Naive thymus-derived CD8-positive, alpha-beta T cell (primary cell): Measurements from ENCODE around the gene LGALS16. TPM values are rescaled to one million over a fixed set of nuclear protein-coding genes. Genes with fewer than 3 reads are reported as not detected.
"Not testable (repeated sequence)": the region's sequence is repeated elsewhere in the genome, so short reads cannot be mapped to it uniquely, and the experiment has no call there.

Source experiments
- ATAC-seq, 2 donors: fragments of 150-1000 bp; cut with Tn5 transposase in 1 of 2; sonication (Bioruptor Pico), chemical (Tn5 transposase) in 1 of 2; 1 replicate in 1 of 2; 2 replicates in 1 of 2; pipeline ENCODE4 v1.10.0; 2021; ENCODE audit warnings: mild to moderate bottlenecking in 2 of 2, moderate library complexity in 2 of 2
- POLR2A ChIA-PET: fragments of 350-600 bp; sonication (Branson Sonifier 250); formaldehyde crosslinking; loops from one replicate; lab custom pipeline; 2021; ENCODE audit warnings: antibody characterized with exemption; lab: Charles Lee
- DNase-seq, 10 donors: peaks; one replicate each; pipeline versions ENCODE4 v3.0.0 to v3.0.0-alpha.2; 2020 to 2022
- H3K27ac Mint-ChIP-seq, 10 donors: one replicate each; pipeline ENCODE4 v1.8.0; 2020 to 2022; ENCODE audit warnings: mild to moderate bottlenecking in 10 of 10, mixed read lengths in 10 of 10, moderate library complexity in 4 of 10, inconsistent platforms in 1 of 10
- H3K27me3 Mint-ChIP-seq, 5 donors: one replicate each; pipeline ENCODE4 v1.8.0; 2021 to 2022; ENCODE audit warnings: mixed read lengths in 5 of 5
- H3K36me3 Mint-ChIP-seq, 3 donors: one replicate each; pipeline ENCODE4 v1.8.0; 2020 to 2022; ENCODE audit warnings: mixed read lengths in 3 of 3, mild to moderate bottlenecking in 2 of 3, inconsistent platforms in 1 of 3
- H3K4me1 Mint-ChIP-seq, 4 donors: one replicate each; pipeline ENCODE4 v1.8.0; 2021 to 2022; ENCODE audit warnings: mixed read lengths in 4 of 4
- H3K4me3 Mint-ChIP-seq, 10 donors: one replicate each; pipeline ENCODE4 v1.8.0; 2020 to 2022; ENCODE audit warnings: mild to moderate bottlenecking in 10 of 10, mixed read lengths in 10 of 10, moderate library complexity in 6 of 10, inconsistent platforms in 1 of 10
- H3K9me3 Mint-ChIP-seq, 9 donors: one replicate each; pipeline ENCODE4 v1.8.0; 2020 to 2022; ENCODE audit warnings: mixed read lengths in 9 of 9, mild to moderate bottlenecking in 3 of 9, inconsistent platforms in 1 of 9, moderate library complexity in 1 of 9
- polyA plus RNA-seq, 3 donors: library from polyadenylated mRNA; unstranded; fragments of 300-500 nt; fragmentation: Illumina TruSeq; gene quantifications; one replicate each; pipeline ENCODE4 v1.2.3, GENCODE V29; 2021
- total RNA-seq, 8 experiments: library from RNA in 2 of 8; stranded (reverse) in 2 of 8; gene quantifications; one replicate each; pipeline ENCODE4 v1.2.3 and lab custom pipeline; 2021 to 2026

Gene LGALS16
- total and polyA plus RNA-seq, 5 experiments from 2014 or later = not detected

DNA sequence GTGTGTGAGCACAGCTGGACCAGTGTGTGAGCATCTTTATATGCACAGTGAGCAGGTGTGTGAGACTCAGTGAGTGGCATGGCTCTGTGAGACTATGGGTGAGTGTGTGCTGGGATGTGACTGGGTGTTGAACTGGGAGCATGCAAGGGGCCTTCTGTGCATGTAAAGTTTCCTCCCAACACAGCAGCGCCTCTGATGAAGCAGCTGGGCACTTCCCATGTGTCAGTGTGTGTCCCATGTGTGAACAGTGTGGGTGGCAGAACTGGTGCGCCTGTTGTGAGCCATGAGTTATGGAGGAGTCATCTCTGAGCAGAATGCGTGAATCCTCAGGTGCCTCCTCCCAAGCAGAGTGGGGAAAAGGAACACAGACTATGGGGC, 24.1 kb downstream of the LGALS16 start:
- Mint-ChIP-seq H3K9me3 (no peaks in the 10 kb centered on the region), H3K4me1 (peaks cover 0 to 15% (median 4%) of the 10 kb centered on the region in 4 donors), H3K4me3 (peak overlapping the region in 4 of 10 donors; percentile 37 to 67 (median 49)), H3K27me3 (peaks cover 2 to 26% (median 5%) of the 10 kb centered on the region in 5 donors), H3K27ac (peak overlapping the region in 6 of 10 donors; percentile 2 to 79 (median 46)), H3K36me3 (no peaks in the 10 kb centered on the region)
- DNase-seq (no peak), ATAC-seq (no peak)
- POLR2A ChIA-PET = no interaction called here

GRCh38 chr19:39680593-39680992, 24.9 kb downstream of the LGALS16 start:
- H3K36me3 Mint-ChIP-seq = no peaks in the 10 kb centered on the region
- ATAC-seq = no peak
- peak overlapping the region in 1 of 10 donors; percentile 3 for H3K27ac Mint-ChIP-seq
- H3K27me3 Mint-ChIP-seq = peaks cover 2 to 28% (median 7%) of the 10 kb centered on the region in 5 donors
- H3K4me3 Mint-ChIP-seq = no peak overlapping the region
- no peaks in the 10 kb centered on the region for H3K9me3 Mint-ChIP-seq
- no peak for DNase-seq
- H3K4me1 Mint-ChIP-seq = peaks cover 0 to 15% (median 4%) of the 10 kb centered on the region in 4 donors
- POLR2A ChIA-PET = no interaction called here

- Mint-ChIP-seq H3K9me3 (no peaks in the 10 kb centered on the region), H3K27me3 (peaks cover 3 to 37% (median 11%) of the 10 kb centered on the region in 5 donors), H3K27ac (no peak overlapping the region), H3K4me3 (no peak overlapping the region), H3K36me3 (no peaks in the 10 kb centered on the region), H3K4me1 (peaks cover 0 to 15% (median 5%) of the 10 kb centered on the region in 4 donors)
- no peak for ATAC-seq
- POLR2A ChIA-PET = no interaction called here
- no peak for DNase-seq
Observed at GRCh38 chr19:39681416-39681815, 25.7 kb downstream of the LGALS16 start.

- H3K36me3 Mint-ChIP-seq = peaks cover 0 to 5% (median 0%) of the 10 kb centered on the region in 3 donors
- peaks cover 0 to 6% (median 3%) of the 10 kb centered on the region in 4 donors for H3K4me1 Mint-ChIP-seq
- H3K27ac Mint-ChIP-seq = no peak overlapping the region
- peaks cover 0 to 12% (median 0%) of the 10 kb centered on the region in 9 donors for H3K9me3 Mint-ChIP-seq
- peaks cover 3 to 33% (median 17%) of the 10 kb centered on the region in 5 donors for H3K27me3 Mint-ChIP-seq
- no peak for ATAC-seq
- POLR2A ChIA-PET = no interaction called here
- H3K4me3 Mint-ChIP-seq = no peak overlapping the region
- DNase-seq = no peak
Observed at GRCh38 chr19:39684267-39684666, 28.6 kb downstream of the LGALS16 start.

GRCh38 chr19:39686739-39687138, 31.0 kb downstream of the LGALS16 start:
- H3K4me1 Mint-ChIP-seq = peaks cover 0 to 6% (median 1%) of the 10 kb centered on the region in 4 donors
- H3K27ac Mint-ChIP-seq = no peak overlapping the region
- no peak for DNase-seq
- peaks cover 3 to 28% (median 18%) of the 10 kb centered on the region in 5 donors for H3K27me3 Mint-ChIP-seq
- H3K9me3 Mint-ChIP-seq = peaks cover 0 to 20% (median 0%) of the 10 kb centered on the region in 9 donors
- POLR2A ChIA-PET = no interaction called here
- peaks cover 0 to 5% (median 0%) of the 10 kb centered on the region in 3 donors for H3K36me3 Mint-ChIP-seq
- no peak for ATAC-seq
- H3K4me3 Mint-ChIP-seq = no peak overlapping the region

- peaks cover 0 to 35% (median 23%) of the 10 kb centered on the region in 5 donors for H3K27me3 Mint-ChIP-seq
- POLR2A ChIA-PET, H3K36me3 Mint-ChIP-seq, H3K27ac Mint-ChIP-seq, DNase-seq, H3K4me1 Mint-ChIP-seq, H3K4me3 Mint-ChIP-seq, ATAC-seq: not testable (repeated sequence)
- H3K9me3 Mint-ChIP-seq = peaks cover 0 to 20% (median 0%) of the 10 kb centered on the region in 9 donors
Observed at GRCh38 chr19:39688637-39689036, 32.9 kb downstream of the LGALS16 start.

- Mint-ChIP-seq H3K4me1 (no peaks in the 10 kb centered on the region), H3K27ac (no peak overlapping the region), H3K9me3 (peaks cover 0 to 20% (median 0%) of the 10 kb centered on the region in 9 donors), H3K4me3 (no peak overlapping the region), H3K27me3 (peaks cover 3 to 50% (median 20%) of the 10 kb centered on the region in 5 donors), H3K36me3 (peaks cover 0 to 5% (median 0%) of the 10 kb centered on the region in 3 donors)
- POLR2A ChIA-PET = no interaction called here
- no peak for ATAC-seq
- no peak for DNase-seq
Observed at GRCh38 chr19:39692166-39692565, 36.5 kb downstream of the LGALS16 start.

DNA sequence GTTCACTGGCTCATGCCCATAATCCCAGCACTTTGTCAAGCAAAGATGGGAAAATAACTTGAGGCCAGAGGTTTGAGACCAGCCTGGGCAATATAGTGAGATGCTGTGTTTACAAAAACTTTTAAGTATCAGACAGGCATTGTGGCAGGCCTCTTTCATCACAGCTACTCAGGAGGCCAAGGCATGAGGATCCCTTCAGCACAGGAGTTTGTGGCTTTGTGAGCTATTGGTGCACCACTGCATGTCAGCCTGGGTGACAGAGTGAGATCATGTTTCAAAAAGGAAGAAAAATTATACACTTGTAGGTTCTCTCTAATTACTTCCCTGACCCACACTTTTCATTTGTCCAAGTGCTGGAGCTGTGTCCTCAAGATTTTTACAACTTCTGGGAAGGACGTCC, 37.1 kb downstream of the LGALS16 start:
- DNase-seq = no peak
- H3K4me3 Mint-ChIP-seq = no peak overlapping the region
- ATAC-seq = no peak
- H3K36me3 Mint-ChIP-seq = peaks cover 0 to 5% (median 0%) of the 10 kb centered on the region in 3 donors
- H3K27ac Mint-ChIP-seq = no peak overlapping the region
- H3K9me3 Mint-ChIP-seq = peaks cover 0 to 19% (median 0%) of the 10 kb centered on the region in 9 donors
- POLR2A ChIA-PET = no interaction called here
- H3K27me3 Mint-ChIP-seq = peaks cover 3 to 51% (median 24%) of the 10 kb centered on the region in 5 donors
- H3K4me1 Mint-ChIP-seq = no peaks in the 10 kb centered on the region

DNA sequence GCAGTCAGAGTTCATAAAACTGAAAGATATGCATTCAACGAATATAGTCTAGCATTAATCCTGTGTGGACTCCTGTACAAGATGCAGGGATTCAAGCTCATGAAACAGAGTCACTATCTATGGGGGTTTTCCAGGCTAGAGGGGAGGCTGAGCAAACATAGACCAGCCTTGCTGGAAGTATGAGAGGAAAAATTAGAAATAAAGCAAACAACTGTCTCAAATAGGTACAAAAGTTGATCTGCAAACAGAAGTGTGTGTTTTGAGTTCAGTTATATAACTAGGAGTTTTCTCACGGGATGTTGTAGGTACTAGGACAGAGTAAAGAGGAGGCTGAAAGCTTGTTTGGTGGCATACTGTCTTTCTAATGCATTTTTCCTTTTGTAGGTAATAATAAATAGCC, 40.0 kb downstream of the LGALS16 start:
- Mint-ChIP-seq H3K27me3 (peaks cover 10 to 73% (median 43%) of the 10 kb centered on the region in 5 donors), H3K36me3 (no peaks in the 10 kb centered on the region), H3K27ac (no peak overlapping the region), H3K9me3 (no peaks in the 10 kb centered on the region), H3K4me1 (no peaks in the 10 kb centered on the region), H3K4me3 (no peak overlapping the region)
- no peak for DNase-seq
- POLR2A ChIA-PET = no interaction called here
- no peak for ATAC-seq

DNA sequence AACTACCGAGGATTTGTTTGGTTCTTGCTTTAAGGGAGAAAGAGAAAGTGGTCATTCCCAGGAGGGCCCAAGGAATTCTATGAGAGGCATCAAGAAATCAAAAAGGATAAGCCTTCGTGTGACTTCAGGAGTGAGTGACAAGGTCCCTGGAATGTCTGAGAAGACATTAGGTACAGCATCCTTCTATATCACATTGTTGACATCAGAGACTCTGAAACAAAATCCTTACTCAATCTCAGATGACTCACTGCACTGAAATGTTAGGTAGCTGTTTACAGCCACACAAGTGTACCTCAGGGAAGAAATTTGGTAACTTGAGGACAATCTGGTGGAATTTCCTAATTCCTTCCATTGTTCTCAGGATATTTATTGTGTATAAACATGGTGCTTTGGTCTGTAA, 40.7 kb downstream of the LGALS16 start:
- Mint-ChIP-seq H3K9me3 (no peaks in the 10 kb centered on the region), H3K4me1 (no peaks in the 10 kb centered on the region), H3K36me3 (no peaks in the 10 kb centered on the region), H3K4me3 (no peak overlapping the region), H3K27me3 (peaks cover 10 to 73% (median 45%) of the 10 kb centered on the region in 5 donors), H3K27ac (no peak overlapping the region)
- DNase-seq (no peak), ATAC-seq (no peak)
- POLR2A ChIA-PET = no interaction called here

GRCh38 chr19:39698535-39698934, 42.8 kb downstream of the LGALS16 start:
- Mint-ChIP-seq H3K4me1 (no peaks in the 10 kb centered on the region), H3K27ac (no peak overlapping the region), H3K9me3 (no peaks in the 10 kb centered on the region), H3K36me3 (no peaks in the 10 kb centered on the region), H3K4me3 (no peak overlapping the region), H3K27me3 (peaks cover 10 to 55% (median 47%) of the 10 kb centered on the region in 5 donors)
- POLR2A ChIA-PET = no interaction called here
- ATAC-seq = no peak
- DNase-seq = no peak

GRCh38 chr19:39701291-39701690, 45.6 kb downstream of the LGALS16 start:
- DNase-seq (no peak), ATAC-seq (no peak)
- Mint-ChIP-seq H3K4me3 (no peak overlapping the region), H3K27ac (no peak overlapping the region), H3K4me1 (peaks cover 7 to 20% (median 11%) of the 10 kb centered on the region in 4 donors), H3K9me3 (peaks cover 0 to 9% (median 0%) of the 10 kb centered on the region in 9 donors), H3K27me3 (peaks cover 6 to 39% (median 32%) of the 10 kb centered on the region in 5 donors), H3K36me3 (no peaks in the 10 kb centered on the region)
- POLR2A ChIA-PET = interaction anchor here (0.6 kb wide), 1 partner anchor 12 kb away, joined by 4 read pairs; no protein-coding TSS in a partner anchor

DNA sequence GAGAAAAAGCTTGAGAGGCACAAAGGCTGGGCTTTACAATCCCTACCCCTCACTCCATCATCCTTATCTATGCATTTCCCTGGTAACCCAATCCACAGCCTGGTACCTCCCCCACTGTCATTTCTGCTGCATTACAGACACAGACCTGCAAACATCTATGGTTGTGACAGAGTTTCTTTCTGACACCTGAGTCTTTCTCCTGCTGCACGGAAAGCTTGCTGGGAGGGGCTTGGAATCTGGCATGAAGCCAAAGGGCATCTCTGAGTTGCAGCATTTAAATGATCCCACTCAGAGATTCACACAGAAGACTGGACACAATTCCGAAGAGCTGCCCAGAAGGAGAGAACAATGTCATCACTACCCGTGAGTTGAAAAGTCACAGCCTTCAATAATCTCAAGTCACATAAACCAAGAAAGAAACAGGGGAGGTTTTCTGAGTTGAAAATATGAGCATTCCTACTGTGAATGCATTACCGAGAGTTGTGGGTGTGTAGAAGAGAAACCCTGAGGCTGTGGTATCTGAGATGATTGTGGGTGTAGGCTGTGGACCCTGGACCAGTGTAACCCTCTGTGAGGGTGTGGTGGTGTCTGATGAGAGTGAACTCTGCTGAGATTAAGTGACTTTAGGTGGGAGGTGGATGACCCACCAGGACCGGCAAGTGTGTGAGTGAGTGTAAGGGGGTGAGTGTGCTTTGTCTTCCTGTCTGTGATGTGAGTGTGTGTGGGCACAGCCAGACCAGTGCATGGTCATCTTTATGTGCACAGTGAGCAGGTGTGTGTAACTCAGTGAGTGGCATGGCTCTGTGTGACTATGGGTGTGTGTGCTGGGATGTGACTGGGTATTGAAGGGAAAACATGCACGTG, 48.7 kb downstream of the LGALS16 start, which contains the start of gene LGALS14:
Gene LGALS14, plus strand, starts transcription at position 301 of the 864 bp plus-strand sequence. Its CDS starts 48 bp downstream, at position 349.
- ATAC-seq = no peak
- Mint-ChIP-seq H3K27ac (peak within 1 kb of the TSS in 5 of 10 donors; percentile 33 to 83 (median 60)), H3K4me1 (peaks cover 11 to 27% (median 14%) of the 10 kb centered on the region in 4 donors), H3K4me3 (peak within 1 kb of the TSS in 3 of 10 donors; percentile 24 to 41 (median 30)), H3K9me3 (peaks cover 0 to 9% (median 0%) of the 10 kb centered on the region in 9 donors), H3K36me3 (peaks cover 0 to 8% (median 5%) of the 10 kb centered on the region in 3 donors), H3K27me3 (peaks cover 3 to 19% (median 8%) of the 10 kb centered on the region in 5 donors)
- DNase-seq = no peak
- POLR2A ChIA-PET = no interaction called here
